22Rv1 (cell line): ENCODE data around the gene CCDC187.

Source experiments
- ZFX ChIP-seq: fragments of 450-650 bp; IDR thresholded peaks from 2 replicates; pipeline ENCODE4 v1.6.1; 2017; ENCODE audit warnings: antibody characterized with exemption, borderline replicate concordance
- TF ChIP-seq, protein P1 (sequence below): fragments of 450-650 bp; IDR thresholded peaks from 2 replicates; pipeline ENCODE4 v1.5.1; 2017; ENCODE audit warnings: mild to moderate bottlenecking

DNA sequence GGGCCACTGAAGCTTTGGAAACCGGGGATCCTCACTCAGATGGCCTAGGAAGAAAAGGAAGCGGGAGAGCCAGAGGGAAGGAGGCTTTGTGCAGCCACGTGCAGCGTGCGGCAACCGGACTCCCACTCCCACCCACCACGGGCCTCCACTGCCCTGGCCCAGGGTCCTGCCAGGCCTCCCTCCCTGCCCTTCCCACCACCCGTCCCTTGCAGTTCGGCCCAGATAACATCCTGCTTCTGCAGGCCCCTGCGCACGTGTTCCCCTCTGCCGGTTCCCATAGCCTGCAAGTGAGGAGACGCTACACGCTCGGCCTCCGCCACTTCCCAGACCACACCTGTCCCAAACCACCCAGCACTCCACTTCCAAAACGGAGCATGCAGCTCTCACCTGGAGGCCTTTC is 94.7 kb downstream of the CCDC187 start:
- TF ChIP-seq, protein P1, sequence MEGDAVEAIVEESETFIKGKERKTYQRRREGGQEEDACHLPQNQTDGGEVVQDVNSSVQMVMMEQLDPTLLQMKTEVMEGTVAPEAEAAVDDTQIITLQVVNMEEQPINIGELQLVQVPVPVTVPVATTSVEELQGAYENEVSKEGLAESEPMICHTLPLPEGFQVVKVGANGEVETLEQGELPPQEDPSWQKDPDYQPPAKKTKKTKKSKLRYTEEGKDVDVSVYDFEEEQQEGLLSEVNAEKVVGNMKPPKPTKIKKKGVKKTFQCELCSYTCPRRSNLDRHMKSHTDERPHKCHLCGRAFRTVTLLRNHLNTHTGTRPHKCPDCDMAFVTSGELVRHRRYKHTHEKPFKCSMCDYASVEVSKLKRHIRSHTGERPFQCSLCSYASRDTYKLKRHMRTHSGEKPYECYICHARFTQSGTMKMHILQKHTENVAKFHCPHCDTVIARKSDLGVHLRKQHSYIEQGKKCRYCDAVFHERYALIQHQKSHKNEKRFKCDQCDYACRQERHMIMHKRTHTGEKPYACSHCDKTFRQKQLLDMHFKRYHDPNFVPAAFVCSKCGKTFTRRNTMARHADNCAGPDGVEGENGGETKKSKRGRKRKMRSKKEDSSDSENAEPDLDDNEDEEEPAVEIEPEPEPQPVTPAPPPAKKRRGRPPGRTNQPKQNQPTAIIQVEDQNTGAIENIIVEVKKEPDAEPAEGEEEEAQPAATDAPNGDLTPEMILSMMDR, result no peak
- TF ChIP-seq ZFX, result no peak
